Astrocyte (in vitro differentiated cells and primary cell): ENCODE results near the gene PPP1R26.
"Not testable (repeated sequence)": the region's sequence is repeated elsewhere in the genome, so short reads cannot be mapped to it uniquely, and the experiment has no call there.

ENCODE experiments used
- EZH2 ChIP-seq: IDR thresholded peaks from 2 replicates; pipeline ENCODE4 v1.6.1; 2012; ENCODE audit warnings: mild to moderate bottlenecking, low read length, inconsistent platforms; ENCODE audit not compliant: insufficient read depth
- TF ChIP-seq, protein P1 (sequence below): IDR thresholded peaks from 2 replicates; pipeline ENCODE4 v1.5.1; 2011; ENCODE audit warnings: low read depth, mild to moderate bottlenecking, inconsistent platforms, low read length, moderate library complexity; ENCODE audit not compliant: insufficient read depth

GRCh38 chr9:135451909-135452308 is 27.7 kb upstream of the PPP1R26 start:
- TF ChIP-seq, protein P1, sequence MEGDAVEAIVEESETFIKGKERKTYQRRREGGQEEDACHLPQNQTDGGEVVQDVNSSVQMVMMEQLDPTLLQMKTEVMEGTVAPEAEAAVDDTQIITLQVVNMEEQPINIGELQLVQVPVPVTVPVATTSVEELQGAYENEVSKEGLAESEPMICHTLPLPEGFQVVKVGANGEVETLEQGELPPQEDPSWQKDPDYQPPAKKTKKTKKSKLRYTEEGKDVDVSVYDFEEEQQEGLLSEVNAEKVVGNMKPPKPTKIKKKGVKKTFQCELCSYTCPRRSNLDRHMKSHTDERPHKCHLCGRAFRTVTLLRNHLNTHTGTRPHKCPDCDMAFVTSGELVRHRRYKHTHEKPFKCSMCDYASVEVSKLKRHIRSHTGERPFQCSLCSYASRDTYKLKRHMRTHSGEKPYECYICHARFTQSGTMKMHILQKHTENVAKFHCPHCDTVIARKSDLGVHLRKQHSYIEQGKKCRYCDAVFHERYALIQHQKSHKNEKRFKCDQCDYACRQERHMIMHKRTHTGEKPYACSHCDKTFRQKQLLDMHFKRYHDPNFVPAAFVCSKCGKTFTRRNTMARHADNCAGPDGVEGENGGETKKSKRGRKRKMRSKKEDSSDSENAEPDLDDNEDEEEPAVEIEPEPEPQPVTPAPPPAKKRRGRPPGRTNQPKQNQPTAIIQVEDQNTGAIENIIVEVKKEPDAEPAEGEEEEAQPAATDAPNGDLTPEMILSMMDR = not testable (repeated sequence)
- not testable (repeated sequence) for TF ChIP-seq EZH2
